Measurements from ENCODE around the gene TRH.

Gene TRH, protein sequence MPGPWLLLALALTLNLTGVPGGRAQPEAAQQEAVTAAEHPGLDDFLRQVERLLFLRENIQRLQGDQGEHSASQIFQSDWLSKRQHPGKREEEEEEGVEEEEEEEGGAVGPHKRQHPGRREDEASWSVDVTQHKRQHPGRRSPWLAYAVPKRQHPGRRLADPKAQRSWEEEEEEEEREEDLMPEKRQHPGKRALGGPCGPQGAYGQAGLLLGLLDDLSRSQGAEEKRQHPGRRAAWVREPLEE

DNA sequence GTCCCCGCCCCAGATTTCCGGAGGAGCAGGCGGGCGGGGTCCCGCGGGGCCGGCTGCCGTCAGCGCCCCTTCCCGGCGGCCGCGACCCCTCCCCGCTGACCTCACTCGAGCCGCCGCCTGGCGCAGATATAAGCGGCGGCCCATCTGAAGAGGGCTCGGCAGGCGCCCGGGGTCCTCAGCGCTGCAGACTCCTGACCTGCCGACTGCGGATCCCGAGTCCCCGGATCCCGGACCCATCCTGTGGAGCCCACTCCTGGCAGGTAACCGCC is at the start of gene TRH:
Gene TRH (plus strand): TSS at position 157 of the 269 bp plus-strand sequence. CDS start 1,097 bp downstream, outside the sequence.
- DNase-seq (ENCODE audit: low read depth): no peak

GRCh38 chr3:129927072-129927471 is 47.4 kb upstream of the TRH start:
- no peak for DNase-seq (ENCODE audit: low read depth)

GRCh38 chr3:129929383-129929782 is 45.1 kb upstream of the TRH start:
- no peak for DNase-seq (ENCODE audit: low read depth)

GRCh38 chr3:129933471-129933870 is 41.0 kb upstream of the TRH start:
- no peak for DNase-seq (ENCODE audit: low read depth)

DNA sequence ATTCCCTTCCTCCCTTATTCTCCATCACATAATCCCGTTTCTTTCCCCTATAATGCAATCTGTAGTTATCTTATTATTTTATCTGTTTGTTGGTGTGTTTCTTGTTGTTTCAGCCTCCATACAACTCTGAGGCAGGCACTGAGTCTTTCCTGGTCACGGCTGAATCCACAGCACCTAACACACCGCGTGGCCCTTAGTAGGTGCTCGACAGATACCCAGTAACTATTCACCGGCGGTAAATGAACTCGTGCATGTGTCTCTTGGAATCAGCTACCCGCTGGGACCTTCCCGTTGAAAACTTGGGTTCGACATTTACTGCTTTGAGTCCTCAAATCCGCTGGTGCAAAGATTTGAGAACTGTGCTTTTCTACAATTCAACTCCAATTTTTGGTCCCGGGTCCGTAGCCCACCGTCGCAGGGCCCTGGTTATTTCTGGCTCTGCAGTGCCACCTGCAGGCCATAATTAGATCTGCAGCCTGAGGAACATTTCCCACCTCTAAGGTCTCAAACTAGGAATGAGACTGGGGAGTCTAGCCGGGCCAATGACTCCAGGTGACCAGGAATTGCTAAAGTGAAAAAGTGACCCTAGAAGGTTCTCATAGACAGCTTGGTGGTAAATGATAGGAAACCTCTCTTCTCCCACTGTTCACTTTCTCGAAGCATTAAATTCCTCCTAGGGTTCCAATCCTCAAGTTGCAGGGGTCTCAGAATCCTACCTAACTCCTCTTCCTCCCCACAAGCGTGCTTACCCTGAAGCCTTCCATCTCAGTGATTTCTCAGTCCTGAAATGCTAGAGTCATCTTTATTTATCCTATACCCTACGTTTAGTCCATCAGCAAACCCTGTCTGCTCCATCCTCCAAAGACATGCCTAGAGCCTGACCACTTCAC is 40.0 kb upstream of the TRH start:
- DNase-seq (ENCODE audit: low read depth): no peak

GRCh38 chr3:129936757-129937156 is 37.8 kb upstream of the TRH start:
- DNase-seq (ENCODE audit: low read depth): no peak

GRCh38 chr3:129937717-129938116 is 36.8 kb upstream of the TRH start:
- no peak for DNase-seq (ENCODE audit: low read depth)

DNA sequence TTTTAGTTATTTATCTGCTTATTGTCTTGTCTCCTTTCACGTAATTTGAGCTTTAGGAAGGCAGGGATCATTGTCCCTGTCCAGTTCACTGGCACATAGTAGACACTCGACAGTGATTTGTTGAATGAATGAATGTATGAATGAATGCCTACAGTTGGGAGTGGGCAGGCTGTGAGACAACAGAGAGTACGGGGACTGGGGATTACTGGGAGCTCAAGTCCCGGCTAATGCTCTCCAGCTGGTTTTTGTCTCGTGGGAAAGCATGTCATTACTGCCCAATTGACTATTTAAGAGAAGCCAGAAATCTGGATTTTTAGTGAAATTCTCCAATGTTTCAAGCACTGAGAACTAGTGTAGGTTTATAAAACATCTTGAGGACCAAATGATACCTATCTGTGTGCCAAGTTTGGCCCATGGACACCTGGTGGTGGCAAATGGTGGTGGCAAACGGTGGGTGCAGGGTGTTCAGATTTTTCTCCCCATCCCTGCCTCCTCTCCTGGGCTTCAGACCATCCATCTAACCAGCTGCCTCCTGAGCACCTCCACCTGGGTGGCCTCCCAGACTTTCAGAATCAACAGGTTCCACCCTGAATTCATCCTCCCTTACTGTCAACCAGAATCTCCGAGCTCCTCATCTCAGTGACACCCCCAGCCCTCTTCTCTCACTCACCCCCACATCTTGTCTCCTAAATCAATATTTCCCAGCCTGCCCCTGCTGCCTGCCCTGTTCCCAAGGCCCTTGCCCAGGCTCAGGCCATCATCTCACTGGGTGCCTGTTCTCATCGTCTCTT is 36.2 kb upstream of the TRH start:
- DNase-seq (ENCODE audit: low read depth): no peak

DNA sequence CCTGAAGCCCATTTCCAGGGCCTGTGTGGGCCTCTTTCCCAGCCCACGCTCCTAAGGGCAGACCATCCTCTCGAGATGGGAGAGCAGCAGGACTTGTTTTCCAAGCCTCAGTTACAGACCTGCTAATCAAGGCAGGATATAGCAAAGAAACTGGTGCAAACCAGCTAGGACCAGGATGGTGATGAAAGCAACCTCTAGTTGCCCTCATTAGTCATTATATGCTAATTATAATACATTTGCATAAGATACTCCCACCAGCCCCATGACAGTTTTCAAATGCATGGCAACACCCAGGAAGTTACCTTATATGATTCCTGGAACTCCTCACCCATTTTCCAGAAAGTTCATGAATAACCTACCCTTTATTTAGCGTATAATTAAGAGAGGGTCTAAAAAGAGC is 34.4 kb upstream of the TRH start:
- DNase-seq (ENCODE audit: low read depth): no peak

GRCh38 chr3:129942296-129942695 is 32.2 kb upstream of the TRH start:
- DNase-seq (ENCODE audit: low read depth): no peak

- no peak for DNase-seq (ENCODE audit: low read depth)
Measured at GRCh38 chr3:129943020-129943419, 31.5 kb upstream of the TRH start.

DNA sequence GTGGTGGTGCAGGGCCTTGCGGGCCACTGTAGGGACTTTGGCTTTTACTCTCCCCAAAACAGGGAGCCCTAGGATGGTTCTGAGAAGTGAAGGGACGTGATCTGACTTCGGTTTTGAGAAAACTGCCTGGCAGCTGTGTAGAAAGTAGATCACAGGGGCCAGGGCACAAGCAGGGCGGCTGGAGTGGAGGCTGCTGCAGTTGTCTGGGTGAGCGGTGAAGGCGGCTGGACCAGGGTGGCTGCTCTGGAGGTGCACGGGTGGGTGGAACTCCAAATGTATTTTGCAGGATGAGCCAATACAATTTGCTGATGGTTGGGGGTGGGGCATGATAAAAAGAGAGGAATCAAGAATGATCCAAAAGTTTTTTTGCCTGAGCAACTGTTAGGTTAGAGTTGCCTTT is 29.8 kb upstream of the TRH start:
- no peak for DNase-seq (ENCODE audit: low read depth)

GRCh38 chr3:129947538-129948240 is 26.8 kb upstream of the TRH start:
- DNase-seq (ENCODE audit: low read depth): no peak

DNA sequence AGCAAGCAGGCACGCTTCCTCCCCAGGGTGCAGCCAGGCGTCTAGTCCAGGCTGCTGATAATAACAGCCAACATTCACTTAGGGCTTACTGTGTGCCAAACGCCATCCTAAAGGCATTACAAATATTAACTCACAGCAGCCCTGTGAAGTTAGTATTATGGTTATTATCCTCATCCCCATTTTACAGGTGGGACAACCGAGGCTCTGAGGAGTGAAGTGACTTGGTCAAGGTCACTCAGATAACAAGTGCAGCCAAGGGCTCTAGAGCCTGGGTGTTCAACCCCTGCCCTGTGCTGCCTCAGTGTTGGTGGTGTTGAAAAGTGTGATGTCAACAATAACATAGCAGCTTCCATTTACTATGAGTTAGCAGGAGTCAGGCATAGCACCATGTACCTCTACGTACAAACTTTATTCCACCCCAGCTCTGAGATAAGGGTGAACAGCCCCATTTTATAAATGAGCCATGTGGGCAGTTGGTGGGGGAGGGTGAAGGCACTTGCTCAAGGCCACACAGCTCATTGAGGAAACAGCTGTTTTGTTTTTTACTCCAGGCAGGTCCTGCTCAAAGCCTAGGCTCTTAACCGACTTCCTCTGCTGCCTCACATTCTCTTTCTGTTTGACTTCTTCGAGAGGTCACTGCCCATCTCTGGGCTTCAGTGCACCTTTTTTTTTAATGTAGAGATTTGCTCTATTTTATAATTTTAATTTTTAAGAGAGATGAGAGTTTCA is 24.0 kb upstream of the TRH start:
- DNase-seq (ENCODE audit: low read depth): no peak

DNA sequence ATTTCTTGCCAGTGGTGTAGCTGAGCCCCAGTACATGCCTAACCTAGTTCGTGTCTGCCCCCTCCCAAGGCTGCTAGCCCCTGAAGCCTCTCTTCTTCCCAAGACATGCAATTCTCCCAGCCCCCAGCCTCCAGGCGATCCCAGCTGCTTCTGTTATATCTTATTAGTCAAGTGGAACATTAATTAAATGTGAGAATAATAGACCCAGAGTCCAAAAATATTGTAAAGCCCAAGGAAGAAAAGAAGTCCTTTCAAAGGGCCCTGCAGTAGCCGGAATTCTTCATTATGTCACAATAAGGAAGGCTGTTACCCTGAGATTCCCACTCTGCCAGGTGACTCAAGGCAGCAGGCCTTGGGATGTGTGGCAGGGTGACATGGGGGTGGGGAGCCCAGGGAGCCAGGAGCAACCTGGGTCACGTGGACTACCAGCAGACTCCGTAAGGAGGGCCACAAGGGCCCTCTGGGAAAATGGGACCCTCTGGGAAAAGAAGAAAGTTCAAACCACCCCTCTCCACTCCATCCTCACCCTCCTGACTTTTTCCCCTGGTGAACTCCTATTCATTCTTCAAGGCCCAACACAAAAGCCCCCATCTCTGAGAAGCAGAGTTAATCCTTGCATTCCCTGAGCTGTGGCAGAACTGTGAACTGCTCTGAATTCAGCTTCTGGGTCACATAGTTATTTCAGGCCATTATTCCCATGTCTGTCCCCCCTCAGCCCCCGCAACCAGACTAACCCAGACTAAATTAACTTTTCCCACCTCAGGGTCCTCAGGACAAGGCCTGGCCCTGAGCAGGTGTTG is 21.8 kb upstream of the TRH start:
- DNase-seq (ENCODE audit: low read depth): no peak

- no peak for DNase-seq (ENCODE audit: low read depth)
Measured at GRCh38 chr3:129953621-129954020, 20.9 kb upstream of the TRH start.

DNA sequence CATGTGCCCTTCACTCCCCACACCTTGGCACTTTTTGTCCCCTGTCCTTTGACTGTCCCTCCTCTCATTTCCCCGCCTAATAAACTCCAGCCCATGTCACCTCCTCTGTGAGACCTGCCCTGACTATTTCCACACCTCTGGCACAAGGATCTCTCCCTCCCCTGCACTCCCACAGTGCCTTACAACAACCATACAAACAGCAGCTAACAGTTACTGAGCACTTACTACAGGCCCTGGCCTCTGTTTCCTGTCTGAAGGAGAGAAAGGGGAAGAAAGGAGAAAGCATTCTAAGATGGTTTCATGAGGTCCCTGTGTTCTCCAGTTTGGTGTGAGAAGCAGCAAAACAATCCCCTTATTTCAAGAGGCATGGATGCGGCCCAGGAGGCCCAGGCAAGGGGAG is 20.0 kb upstream of the TRH start:
- DNase-seq (ENCODE audit: low read depth): no peak

GRCh38 chr3:129956936-129957335 is 17.6 kb upstream of the TRH start:
- DNase-seq (ENCODE audit: low read depth): no peak

- no peak for DNase-seq (ENCODE audit: low read depth)
Measured at GRCh38 chr3:129958755-129959154, 15.8 kb upstream of the TRH start.

DNA sequence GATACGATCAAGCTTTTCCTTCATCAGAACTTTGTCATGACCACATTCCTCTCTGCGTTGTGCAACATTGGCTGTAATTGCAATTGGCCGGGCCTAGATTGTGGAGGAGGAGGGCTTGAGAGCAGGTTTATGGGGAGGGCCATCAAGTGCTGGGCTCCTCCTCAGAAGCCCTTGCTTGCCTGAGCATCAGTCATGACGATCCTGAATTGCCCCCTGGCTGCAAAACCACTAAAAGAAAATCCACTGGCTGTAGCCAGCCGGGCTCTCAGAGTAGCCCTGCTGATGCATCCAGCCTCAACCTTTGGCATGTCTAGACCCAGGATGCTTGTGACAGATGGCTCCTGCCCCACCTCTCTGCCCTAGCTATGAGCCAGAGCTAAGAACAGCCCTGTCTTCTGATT is 13.4 kb upstream of the TRH start:
- DNase-seq (ENCODE audit: low read depth): no peak

DNA sequence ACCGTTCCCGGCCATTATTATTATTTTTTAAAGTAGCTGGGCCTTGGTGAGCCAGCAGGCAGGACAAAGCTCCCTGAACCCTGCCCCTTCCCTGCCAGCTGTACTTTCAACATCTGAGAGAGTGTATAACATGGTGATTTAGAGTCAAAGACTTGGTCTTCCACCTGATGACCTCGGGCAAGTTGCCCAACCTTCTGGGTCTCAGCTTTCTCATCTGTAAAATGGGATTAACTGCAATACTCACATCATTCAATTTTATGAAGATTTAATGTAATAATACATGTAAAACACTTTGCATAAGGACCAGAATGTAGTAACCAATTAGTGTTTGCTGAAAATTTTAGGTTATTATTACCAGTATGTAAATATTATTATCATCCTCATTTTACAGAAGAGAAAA is 11.9 kb upstream of the TRH start:
- no peak for DNase-seq (ENCODE audit: low read depth)

All from activated gamma-delta T cell treated with anti-CD3 and anti-CD28 coated beads, Interleukin-2, amount 50 U/mL, for 16 hours (primary cell).